Measurements from ENCODE around the gene MAD1L1. TPM values are rescaled to one million over a fixed set of nuclear protein-coding genes. Genes with fewer than 3 reads are reported as not detected.

MAD1L1 gene
- total RNA-seq, 1 experiment from 2014 or later: 43.8 TPM

- TF ChIP-seq AFF4 (CRISPR knock-in tag; IDR thresholded peaks at IDR 0.05; ENCODE audit: borderline replicate concordance) (no peak), TP53 (CRISPR knock-in tag; IDR thresholded peaks at IDR 0.05) (no peak), KAT7 (CRISPR knock-in tag; IDR thresholded peaks at IDR 0.05; ENCODE audit: borderline replicate concordance) (no peak), ZMAT4 (CRISPR knock-in tag; IDR thresholded peaks at IDR 0.05) (no peak), ATF3 (CRISPR knock-in tag; conservative IDR thresholded peaks at IDR 0.05) (no peak)
Observed at GRCh38 chr7:2253021-2253420, 20.3 kb upstream of the MAD1L1 start (continued).

- no peaks in the 10 kb centered on the region for H3K4me1 Mint-ChIP-seq
- CTCF ChIA-PET: no interaction called here
- DNase-seq (ENCODE audit: low spot score) (no peak), ATAC-seq (no peak)
- H3K27me3 Mint-ChIP-seq (ENCODE audit: low read depth): no peaks in the 10 kb centered on the region
- TF ChIP-seq EMX1 (CRISPR knock-in tag; IDR thresholded peaks at IDR 0.05): no peak
- TF ChIP-seq FOXP1 (CRISPR knock-in tag; IDR thresholded peaks at IDR 0.05; ENCODE audit: borderline replicate concordance): peak; percentile 56; the same call in 1 of the 2 replicates
- H3K4me3 Mint-ChIP-seq: no peak overlapping the region
- POLR2A ChIA-PET: interaction anchor here (0.5 kb wide), 1 partner anchor 65 kb away, joined by 3 read pairs; no protein-coding TSS in a partner anchor
- no peaks in the 10 kb centered on the region for H3K9me3 Mint-ChIP-seq
- H3K27ac Mint-ChIP-seq: no peak overlapping the region
- H3K36me3 Mint-ChIP-seq: peaks cover 14% of the 10 kb centered on the region
Observed at GRCh38 chr7:2251841-2252771, 19.4 kb upstream of the MAD1L1 start.

- no peaks in the 10 kb centered on the region for H3K27me3 Mint-ChIP-seq (ENCODE audit: low read depth)
- POLR2A ChIA-PET: interaction anchor here (0.5 kb wide), 1 partner anchor 65 kb away, joined by 3 read pairs; no protein-coding TSS in a partner anchor
- H3K4me1 Mint-ChIP-seq: no peaks in the 10 kb centered on the region; the same call in 1 of the 2 replicates
- H3K4me3 Mint-ChIP-seq: no peak overlapping the region
- CTCF ChIA-PET: no interaction called here
- DNase-seq (ENCODE audit: low spot score) (no peak), ATAC-seq (no peak)
- TF ChIP-seq CDX4 (CRISPR knock-in tag; IDR thresholded peaks at IDR 0.05; ENCODE audit: borderline replicate concordance): no peak
- no peak for TF ChIP-seq FOXP1 (CRISPR knock-in tag; IDR thresholded peaks at IDR 0.05; ENCODE audit: borderline replicate concordance)
- TF ChIP-seq SMAD4 (CRISPR knock-in tag; IDR thresholded peaks at IDR 0.05): no peak
- no peak for TF ChIP-seq FOXJ3 (CRISPR knock-in tag; IDR thresholded peaks at IDR 0.05; ENCODE audit: borderline replicate concordance)
- no peak for TF ChIP-seq EMX1 (CRISPR knock-in tag; IDR thresholded peaks at IDR 0.05)
- no peak for TF ChIP-seq CBFB (CRISPR knock-in tag; IDR thresholded peaks at IDR 0.05; ENCODE audit: low read depth)
- TF ChIP-seq ZNF671 (CRISPR knock-in tag; IDR thresholded peaks at IDR 0.05): no peak
- no peak for TF ChIP-seq RELA (CRISPR knock-in tag; IDR thresholded peaks at IDR 0.05; ENCODE audit: borderline replicate concordance)
- TF ChIP-seq ZNF138 (CRISPR knock-in tag; conservative IDR thresholded peaks at IDR 0.05): no peak
- no peak for TF ChIP-seq JUN (CRISPR knock-in tag; IDR thresholded peaks at IDR 0.05)
- no peak for TF ChIP-seq NFE2L1 (CRISPR knock-in tag; IDR thresholded peaks at IDR 0.05)
- peaks cover 12% of the 10 kb centered on the region for H3K36me3 Mint-ChIP-seq
- no peaks in the 10 kb centered on the region for H3K9me3 Mint-ChIP-seq
- no peak overlapping the region for H3K27ac Mint-ChIP-seq
Observed at GRCh38 chr7:2251381-2251780, 18.6 kb upstream of the MAD1L1 start.
